ENCODE measurements around the gene GALT.

Gene GALT

DNA sequence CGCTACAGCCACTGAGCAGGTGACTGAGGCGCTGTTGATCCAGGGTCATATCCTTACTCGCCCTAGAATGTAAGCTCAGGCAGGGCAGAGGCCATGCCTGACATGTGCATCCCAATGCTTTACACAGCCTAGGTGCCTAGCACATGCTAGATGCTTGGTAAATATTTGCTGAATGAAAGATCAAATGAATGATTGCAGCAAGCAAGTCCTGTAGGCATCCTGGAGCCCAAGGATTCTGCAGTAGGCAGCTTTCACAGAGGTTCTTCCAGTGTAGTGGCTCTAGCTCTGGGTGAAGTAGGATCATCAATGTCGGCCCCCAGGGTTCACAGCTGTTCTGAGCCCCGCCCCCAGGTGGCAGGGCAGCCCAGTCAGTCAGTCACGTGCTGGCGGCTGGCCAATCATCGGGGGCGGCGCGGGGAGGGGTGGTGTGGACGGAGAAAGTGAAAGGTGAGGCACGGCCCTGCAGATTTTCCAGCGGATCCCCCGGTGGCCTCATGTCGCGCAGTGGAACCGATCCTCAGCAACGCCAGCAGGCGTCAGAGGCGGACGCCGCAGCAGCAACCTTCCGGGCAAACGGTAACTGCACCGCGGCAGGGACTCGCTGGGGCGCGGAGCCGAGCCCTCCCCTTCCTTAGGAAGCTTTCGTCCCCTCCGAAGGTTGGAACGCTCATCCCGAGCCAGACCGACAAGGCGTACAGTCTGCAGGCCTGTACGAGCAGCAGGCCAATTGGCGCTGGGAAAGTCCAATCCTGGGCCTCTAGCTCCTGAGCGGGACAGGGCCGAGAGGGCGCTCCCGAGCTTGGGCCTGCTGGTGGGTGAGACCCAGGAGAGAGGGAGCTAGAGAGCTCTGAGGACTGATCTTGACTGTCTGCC lies at the start of gene GALT:
Gene GALT (plus strand): TSS at position 465 of the 873 bp plus-strand sequence. CDS start 30 bp downstream, at position 495.
- peak; percentile 95 for DNase-seq (ENCODE audit: low spot score)

GRCh38 chr9:34599546-34599945 lies 46.9 kb upstream of the GALT start:
- DNase-seq (ENCODE audit: low spot score): no peak

DNA sequence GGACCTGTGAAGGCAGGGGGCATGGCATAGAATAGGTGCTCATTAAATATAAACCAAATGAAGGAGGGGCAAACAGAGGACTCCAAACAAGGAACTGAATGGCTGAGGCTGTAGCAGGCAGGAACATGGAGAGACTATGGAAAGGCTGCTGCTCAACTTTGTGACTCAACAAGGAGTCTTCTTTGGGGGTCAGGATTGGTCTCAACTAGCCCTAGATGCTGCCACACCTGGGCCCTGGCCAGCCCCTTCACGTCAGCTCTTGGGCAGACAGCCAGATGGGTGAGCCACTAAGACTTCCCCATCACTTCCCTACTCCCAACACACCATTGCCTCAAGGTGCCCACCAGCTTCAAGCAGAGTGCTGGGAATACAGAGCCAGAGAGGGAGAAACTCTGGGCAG lies 45.6 kb upstream of the GALT start:
- DNase-seq (ENCODE audit: low spot score): no peak

- DNase-seq (ENCODE audit: low spot score): no peak
Observed at GRCh38 chr9:34601937-34602573, 44.4 kb upstream of the GALT start.

DNA sequence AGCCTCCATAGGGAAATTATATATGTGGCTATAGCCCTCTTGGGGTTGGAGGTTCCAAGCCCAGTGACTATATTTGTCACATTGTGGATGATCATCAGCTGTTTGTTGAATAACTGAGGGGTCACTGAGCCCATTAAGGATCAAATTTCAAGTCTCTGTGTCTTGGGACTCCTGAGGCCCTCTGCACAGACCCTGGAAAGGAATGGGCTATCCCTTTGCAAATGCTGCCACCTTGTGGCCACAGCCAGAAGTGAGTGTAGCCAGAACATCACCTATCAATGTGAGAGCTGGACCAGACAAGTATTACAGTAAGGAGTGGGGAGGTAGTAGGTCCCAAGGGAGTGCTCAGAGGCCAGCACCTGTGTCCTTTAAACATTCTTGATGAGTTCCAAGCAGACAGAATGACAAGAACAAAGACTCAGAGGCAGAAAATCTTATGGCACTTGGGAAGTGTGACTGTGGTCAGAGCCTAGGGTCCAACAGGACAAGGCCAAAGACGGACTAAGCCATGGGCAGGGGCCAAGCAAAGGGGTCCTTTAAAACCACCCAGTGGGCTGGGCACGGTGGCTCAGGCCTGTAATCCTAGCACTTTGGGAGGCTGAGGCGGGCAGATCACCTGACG lies 42.8 kb upstream of the GALT start:
- peak; percentile 88 for DNase-seq (ENCODE audit: low spot score)

GRCh38 chr9:34606190-34606589 lies 40.3 kb upstream of the GALT start:
- no peak for DNase-seq (ENCODE audit: low spot score)

GRCh38 chr9:34606905-34607304 lies 39.6 kb upstream of the GALT start:
- no peak for DNase-seq (ENCODE audit: low spot score)

- DNase-seq (ENCODE audit: low spot score): no peak
Observed at GRCh38 chr9:34607331-34607730, 39.1 kb upstream of the GALT start.

DNA sequence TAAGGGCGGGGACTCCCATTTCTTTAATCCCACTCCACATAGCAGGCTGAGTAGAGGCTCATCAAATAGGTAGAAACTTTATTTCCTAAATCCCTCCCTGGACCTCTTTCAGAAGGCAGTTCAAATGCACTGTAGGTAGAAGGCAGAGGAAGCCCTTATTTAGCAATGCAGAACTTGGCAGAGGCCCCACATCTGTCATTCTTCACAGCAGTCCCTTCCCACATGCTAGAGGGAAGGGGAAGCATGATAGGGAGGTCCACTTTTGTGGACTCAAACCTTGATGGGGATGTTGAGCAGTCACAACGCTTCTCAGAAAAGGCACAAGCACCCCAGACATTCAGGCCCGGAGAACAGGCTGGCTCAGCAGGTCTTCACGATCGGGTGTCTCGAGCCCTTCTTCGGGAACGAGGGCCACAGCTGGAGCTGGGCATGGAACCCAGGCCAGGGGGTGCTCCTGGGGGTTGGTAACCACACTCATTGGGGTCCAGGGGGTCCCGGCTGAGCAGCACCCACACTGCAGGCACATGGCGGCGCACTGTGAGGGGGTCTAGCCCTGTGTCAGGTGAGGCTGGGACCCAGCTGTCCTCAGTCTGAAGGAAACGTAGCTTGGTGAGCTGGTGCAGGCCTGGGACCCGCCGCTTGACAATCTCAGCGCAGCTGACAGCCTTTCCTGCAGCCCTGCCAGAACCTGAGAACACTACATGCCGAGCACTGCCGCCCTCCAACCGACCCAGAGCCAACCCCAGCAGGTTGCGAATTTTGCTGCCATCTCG lies 35.9 kb upstream of the GALT start:
- no peak for DNase-seq (ENCODE audit: low spot score)

- DNase-seq (ENCODE audit: low spot score): no peak
Observed at GRCh38 chr9:34611251-34611810, 35.1 kb upstream of the GALT start.

- DNase-seq (ENCODE audit: low spot score): peak; percentile 98
Observed at GRCh38 chr9:34611811-34612787, 34.4 kb upstream of the GALT start, which contains the start of gene RPP25L. RPP25L (minus strand) TSS chr9:34612097; CDS start chr9:34611296, 801 bp downstream.

DNA sequence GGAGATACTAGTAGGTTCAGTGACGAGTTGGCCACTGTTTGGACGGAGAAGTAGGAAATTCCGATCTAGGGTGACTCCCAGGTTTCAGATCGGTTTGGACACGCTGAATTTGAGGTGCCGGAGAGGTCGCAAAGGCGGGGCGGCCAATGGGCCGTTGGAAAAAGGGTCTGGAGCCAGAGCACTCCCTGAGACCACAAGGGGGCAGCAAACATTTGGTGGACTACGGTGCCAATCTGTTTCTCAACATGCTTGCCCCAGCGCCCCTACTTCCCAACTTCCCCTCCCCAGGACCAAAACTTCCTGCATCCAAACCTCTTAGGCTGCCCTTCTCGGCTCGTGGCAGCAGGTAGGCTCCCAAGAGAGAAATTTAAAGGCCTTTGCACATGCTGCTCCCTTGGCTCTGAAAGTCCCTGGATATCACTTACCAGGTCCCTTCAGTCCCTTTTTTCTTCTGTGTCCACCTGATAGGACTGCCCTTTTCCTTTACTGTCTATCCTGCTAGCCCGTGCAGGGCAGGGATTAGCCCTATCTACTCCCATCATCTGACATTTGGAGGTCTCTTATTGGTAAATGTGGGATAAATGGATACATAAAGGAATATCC lies 33.6 kb upstream of the GALT start:
- DNase-seq (ENCODE audit: low spot score): peak; percentile 88

GRCh38 chr9:34615132-34615531 lies 31.3 kb upstream of the GALT start:
- DNase-seq (ENCODE audit: low spot score): no peak

GRCh38 chr9:34620061-34620994 lies 26.1 kb upstream of the GALT start, which contains the start of gene DCTN3:
DCTN3 (minus strand) TSS chr9:34620495; CDS start chr9:34620464, 31 bp downstream.
- peak; percentile 97 for DNase-seq (ENCODE audit: low spot score)

GRCh38 chr9:34623374-34624235 lies 22.9 kb upstream of the GALT start:
- DNase-seq (ENCODE audit: low spot score): no peak

- no peak for DNase-seq (ENCODE audit: low spot score)
Observed at GRCh38 chr9:34624475-34625185, 21.8 kb upstream of the GALT start.

DNA sequence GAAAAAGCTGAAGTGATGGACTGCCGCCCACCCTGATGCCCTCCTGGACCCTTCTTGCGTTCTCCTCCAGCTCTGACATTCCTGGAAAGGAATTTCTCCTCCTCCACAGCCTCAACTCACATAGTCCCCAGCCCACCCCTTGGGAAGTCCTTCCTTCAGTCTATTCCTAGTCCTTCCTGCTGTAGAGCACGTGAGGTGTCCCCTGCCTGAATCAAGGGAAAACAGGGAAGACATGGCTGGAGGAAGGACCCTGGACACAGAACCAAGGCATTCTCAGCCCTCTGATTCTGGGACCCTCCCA lies 21.3 kb upstream of the GALT start:
- DNase-seq (ENCODE audit: low spot score): no peak
